HG03571 (cell line): Measurements from ENCODE around the gene L3MBTL3.
"Not testable (repeated sequence)": the region's sequence is repeated elsewhere in the genome, so short reads cannot be mapped to it uniquely, and the experiment has no call there.

Source experiments
- ATAC-seq: cut with Tn5 transposase; IDR thresholded peaks from one replicate; pipeline ENCODE4 v1.9.1; 2021; ENCODE audit not compliant: unreplicated experiment

L3MBTL3 gene

GRCh38 chr6:130134582-130134981 is 116.2 kb downstream of the L3MBTL3 start:
- no peak for ATAC-seq

GRCh38 chr6:130136798-130137197 is 118.4 kb downstream of the L3MBTL3 start:
- no peak for ATAC-seq

GRCh38 chr6:130138116-130138908 is 119.9 kb downstream of the L3MBTL3 start:
- peak; percentile 62 for ATAC-seq

GRCh38 chr6:130138909-130139242 is 120.5 kb downstream of the L3MBTL3 start:
- peak; percentile 43 for ATAC-seq

- ATAC-seq = no peak
Measured at GRCh38 chr6:130140084-130140483, 121.7 kb downstream of the L3MBTL3 start.

- no peak for ATAC-seq
Measured at GRCh38 chr6:130143709-130144108, 125.3 kb downstream of the L3MBTL3 start.

GRCh38 chr6:130147111-130147510 is 128.7 kb downstream of the L3MBTL3 start:
- no peak for ATAC-seq

- ATAC-seq = no peak
Measured at GRCh38 chr6:130148181-130148580, 129.8 kb downstream of the L3MBTL3 start.

- ATAC-seq = not testable (repeated sequence)
Measured at GRCh38 chr6:130149016-130149415, 130.6 kb downstream of the L3MBTL3 start.

- ATAC-seq = no peak
Measured at GRCh38 chr6:130150906-130151305, 132.5 kb downstream of the L3MBTL3 start.

GRCh38 chr6:130152908-130153510 is 134.6 kb downstream of the L3MBTL3 start:
- ATAC-seq = no peak

- ATAC-seq = no peak
Measured at GRCh38 chr6:130156908-130157307, 138.5 kb downstream of the L3MBTL3 start.

- ATAC-seq = no peak
Measured at GRCh38 chr6:130158056-130158455, 139.7 kb downstream of the L3MBTL3 start.

- ATAC-seq = no peak
Measured at GRCh38 chr6:130158548-130158947, 140.2 kb downstream of the L3MBTL3 start.

- no peak for ATAC-seq
Measured at GRCh38 chr6:130159956-130160355, 141.6 kb downstream of the L3MBTL3 start.

- no peak for ATAC-seq
Measured at GRCh38 chr6:130161683-130162404, 143.5 kb downstream of the L3MBTL3 start.

- ATAC-seq = no peak
Measured at GRCh38 chr6:130162421-130162820, 144.0 kb downstream of the L3MBTL3 start.

GRCh38 chr6:130163266-130163665 is 144.9 kb downstream of the L3MBTL3 start:
- no peak for ATAC-seq

GRCh38 chr6:130164251-130164650 is 145.9 kb downstream of the L3MBTL3 start:
- ATAC-seq = no peak

GRCh38 chr6:130167655-130168054 is 149.3 kb downstream of the L3MBTL3 start:
- no peak for ATAC-seq

- not testable (repeated sequence) for ATAC-seq
Measured at GRCh38 chr6:130170160-130170559, 151.8 kb downstream of the L3MBTL3 start.
